COR-L47 (cell line): ENCODE results near the gene EVX1.
A peak's percentile ranks its signal among the peaks of the same experiment; 100 is the strongest.

Experiments
- DNase-seq: peaks from one replicate; lab custom pipeline; 2025; lab: John Stamatoyannopoulos, UW

EVX1 gene

GRCh38 chr7:27242555-27243339 is at the start of gene EVX1:
EVX1 (plus strand) TSS chr7:27242802; CDS start chr7:27243031, 229 bp downstream.
- DNase-seq: peak; percentile 24

GRCh38 chr7:27193335-27194001 is 49.1 kb upstream of the EVX1 start:
- DNase-seq: no peak

GRCh38 chr7:27194002-27194352 is 48.6 kb upstream of the EVX1 start:
- DNase-seq: no peak

GRCh38 chr7:27194686-27195379 is 47.8 kb upstream of the EVX1 start:
- no peak for DNase-seq

- DNase-seq: peak; percentile 43
Observed at GRCh38 chr7:27196287-27196767, 46.3 kb upstream of the EVX1 start.

- no peak for DNase-seq
Observed at GRCh38 chr7:27197137-27198042, 45.2 kb upstream of the EVX1 start.

GRCh38 chr7:27198138-27198841 is 44.3 kb upstream of the EVX1 start:
- no peak for DNase-seq

- no peak for DNase-seq
Observed at GRCh38 chr7:27198871-27199801, 43.5 kb upstream of the EVX1 start.

- DNase-seq: peak; percentile 56
Observed at GRCh38 chr7:27199849-27200760, 42.5 kb upstream of the EVX1 start, which contains the start of gene HOXA13. HOXA13 (minus strand) TSS chr7:27200091; CDS start chr7:27200077, 14 bp downstream.

GRCh38 chr7:27200761-27201579 is 41.6 kb upstream of the EVX1 start:
- DNase-seq: no peak

GRCh38 chr7:27201580-27202017 is 41.0 kb upstream of the EVX1 start:
- DNase-seq: no peak

GRCh38 chr7:27202018-27202861 is 40.4 kb upstream of the EVX1 start:
- no peak for DNase-seq

GRCh38 chr7:27202862-27203134 is 39.8 kb upstream of the EVX1 start:
- DNase-seq: no peak

GRCh38 chr7:27203365-27203953 is 39.1 kb upstream of the EVX1 start:
- DNase-seq: no peak

- DNase-seq: no peak
Observed at GRCh38 chr7:27203964-27204594, 38.5 kb upstream of the EVX1 start.

GRCh38 chr7:27204851-27205322 is 37.7 kb upstream of the EVX1 start:
- DNase-seq: no peak
